ENCODE measurements around the gene TRIO. TPM values are rescaled to one million over a fixed set of nuclear protein-coding genes. Genes with fewer than 3 reads are reported as not detected.

Gene TRIO
- polyA plus RNA-seq, 3 donors, result 1.7 to 45.8 (median 2.1) TPM

DNA sequence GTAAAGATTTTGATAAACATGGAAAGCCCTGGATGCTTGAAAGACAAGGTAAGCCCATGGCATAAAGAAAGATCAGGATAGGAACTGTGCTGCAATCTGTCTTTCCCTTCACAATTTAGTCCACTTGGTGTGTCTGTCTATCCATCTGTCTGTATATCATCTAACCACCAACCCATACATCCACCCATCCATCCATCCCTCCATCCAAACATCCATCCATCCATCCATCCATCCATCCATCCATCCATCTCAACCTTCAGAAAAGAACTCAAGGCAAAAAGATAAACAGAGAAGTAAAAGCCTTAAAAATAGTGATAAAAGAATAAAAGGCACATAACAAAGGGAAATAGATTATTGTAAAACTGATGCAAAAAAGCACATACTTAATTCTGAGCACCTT lies 15.1 kb upstream of the TRIO start:
- H3K27me3 Mint-ChIP-seq (ENCODE audit: low read depth in 3 of 3), result peaks cover 0 to 4% (median 2%) of the 10 kb centered on the region in 3 donors
- no peak overlapping the region for H3K4me3 ChIP-seq (replicated peaks in 1 of 3; ENCODE audit: low read depth in 2 of 3, low read length in 3 of 3)
- H3K79me2 ChIP-seq (ENCODE audit: insufficient read depth, low read length), result no peaks in the 10 kb centered on the region
- H3K4me1 Mint-ChIP-seq, result no peaks in the 10 kb centered on the region
- no peaks in the 10 kb centered on the region for H3K27me3 ChIP-seq (ENCODE audit: control insufficient read depth in 2 of 2, insufficient read depth in 2 of 2, low read length in 2 of 2)
- H3K27ac ChIP-seq (ENCODE audit: low read depth in 1 of 2, low read length in 2 of 2), result no peak overlapping the region
- no peak overlapping the region for H2AFZ ChIP-seq (ENCODE audit: insufficient read depth, low read depth, low read length, poor library complexity, severe bottlenecking)
- no peak for DNase-seq
- H3K9me3 ChIP-seq (replicated peaks in 1 of 2; ENCODE audit: control insufficient read depth in 1 of 2, insufficient read depth in 1 of 2, low read length in 2 of 2), result no peaks in the 10 kb centered on the region
- H3K4me1 ChIP-seq (ENCODE audit: control insufficient read depth in 1 of 2, insufficient read depth in 2 of 2, low read length in 2 of 2), result no peaks in the 10 kb centered on the region
- no peaks in the 10 kb centered on the region for H3K36me3 ChIP-seq (replicated peaks in 1 of 2; ENCODE audit: control insufficient read depth in 1 of 2, insufficient read depth in 2 of 2, low read length in 2 of 2)
- H4K20me1 ChIP-seq (ENCODE audit: insufficient read depth, low read length), result no peaks in the 10 kb centered on the region
- no peak overlapping the region for H3K4me2 ChIP-seq (replicated peaks; ENCODE audit: extremely low read depth, low read length, poor library complexity, severe bottlenecking)
- no peak overlapping the region for H3K27ac Mint-ChIP-seq
- intact Hi-C loops (cut with micrococcal nuclease), result no loop called here
- H3K9me3 Mint-ChIP-seq, result no peaks in the 10 kb centered on the region
- no peaks in the 10 kb centered on the region for H3K36me3 Mint-ChIP-seq
- no peak overlapping the region for H3K9ac ChIP-seq (ENCODE audit: insufficient read depth, low read length, poor library complexity, severe bottlenecking)
- no peak overlapping the region for H3K4me3 Mint-ChIP-seq
- no peak for TF ChIP-seq CTCF (IDR thresholded peaks at IDR 0.05)

- no peak overlapping the region for H3K4me3 ChIP-seq (replicated peaks in 1 of 3; ENCODE audit: low read depth in 2 of 3, low read length in 3 of 3)
- intact Hi-C loops (cut with micrococcal nuclease), result no loop called here
- no peaks in the 10 kb centered on the region for H3K4me1 ChIP-seq (ENCODE audit: control insufficient read depth in 1 of 2, insufficient read depth in 2 of 2, low read length in 2 of 2)
- DNase-seq, result no peak
- H3K9ac ChIP-seq (ENCODE audit: insufficient read depth, low read length, poor library complexity, severe bottlenecking), result no peak overlapping the region
- TF ChIP-seq CTCF (IDR thresholded peaks at IDR 0.05), result no peak
- H3K27me3 ChIP-seq (ENCODE audit: control insufficient read depth in 2 of 2, insufficient read depth in 2 of 2, low read length in 2 of 2), result no peaks in the 10 kb centered on the region
- no peak overlapping the region for H3K4me3 Mint-ChIP-seq
- H3K9me3 ChIP-seq (replicated peaks in 1 of 2; ENCODE audit: control insufficient read depth in 1 of 2, insufficient read depth in 1 of 2, low read length in 2 of 2), result no peaks in the 10 kb centered on the region
- no peaks in the 10 kb centered on the region for H3K4me1 Mint-ChIP-seq
- no peak overlapping the region for H3K27ac Mint-ChIP-seq
- no peaks in the 10 kb centered on the region for H4K20me1 ChIP-seq (ENCODE audit: insufficient read depth, low read length)
- no peak overlapping the region for H3K27ac ChIP-seq (ENCODE audit: low read depth in 1 of 2, low read length in 2 of 2)
- peaks cover 0 to 4% (median 2%) of the 10 kb centered on the region in 3 donors for H3K27me3 Mint-ChIP-seq (ENCODE audit: low read depth in 3 of 3)
- no peaks in the 10 kb centered on the region for H3K36me3 ChIP-seq (replicated peaks in 1 of 2; ENCODE audit: control insufficient read depth in 1 of 2, insufficient read depth in 2 of 2, low read length in 2 of 2)
- H3K36me3 Mint-ChIP-seq, result no peaks in the 10 kb centered on the region
- no peaks in the 10 kb centered on the region for H3K79me2 ChIP-seq (ENCODE audit: insufficient read depth, low read length)
- no CpG with 5 or more reads among the region's 1 CpG for WGBS (ENCODE audit: insufficient coverage)
- H2AFZ ChIP-seq (ENCODE audit: insufficient read depth, low read depth, low read length, poor library complexity, severe bottlenecking), result no peak overlapping the region
- H3K9me3 Mint-ChIP-seq, result peaks cover 0 to 4% (median 0%) of the 10 kb centered on the region in 7 donors
- no peak overlapping the region for H3K4me2 ChIP-seq (replicated peaks; ENCODE audit: extremely low read depth, low read length, poor library complexity, severe bottlenecking)
Measured at GRCh38 chr5:14129123-14129522, 14.0 kb upstream of the TRIO start.

All from CD14-positive monocyte (primary cell).